Psoas muscle (tissue), 8 donors: ENCODE results near the gene GPATCH4. TPM values are rescaled to one million over a fixed set of nuclear protein-coding genes. Genes with fewer than 3 reads are reported as not detected.

Experiments
- ATAC-seq, 4 donors: fragments of 200-7000 bp; cut with Tn5 transposase; one replicate each; pipeline ENCODE4 v1.9.1; 2020; ENCODE audit warnings: moderate library complexity in 3 of 4, mild to moderate bottlenecking in 2 of 4
- DNase-seq, 2 donors: peaks; one replicate each; pipeline ENCODE4 v3.0.0-alpha.2; 2020
- H3K27ac ChIP-seq: fragments of 200-600 bp; one replicate; pipeline ENCODE4 v1.8.0; 2022
- H3K27me3 ChIP-seq, 3 donors: fragments of 200-600 bp in 1 of 3; one replicate each; pipeline versions ENCODE4 v1.6.1 to v1.8.0; 2013 to 2022; ENCODE audit warnings: low read length in 2 of 3, mild to moderate bottlenecking in 2 of 3, moderate library complexity in 1 of 3; ENCODE audit not compliant: insufficient read depth in 3 of 3
- H3K36me3 ChIP-seq, 2 donors: fragments of 200-600 bp in 1 of 2; one replicate each; pipeline versions ENCODE4 v1.6.1 to v1.8.0; 2013 to 2022; ENCODE audit warnings: low read depth in 1 of 2, mild to moderate bottlenecking in 1 of 2, moderate library complexity in 1 of 2; ENCODE audit not compliant: insufficient read depth in 1 of 2
- H3K4me1 ChIP-seq: fragments of 200-600 bp; one replicate; pipeline ENCODE4 v1.8.0; 2022
- H3K4me3 ChIP-seq: fragments of 200-600 bp; one replicate; pipeline ENCODE4 v1.8.0; 2022; ENCODE audit warnings: mild to moderate bottlenecking
- H3K9me3 ChIP-seq: fragments of 200-600 bp; one replicate; pipeline ENCODE4 v1.8.0; 2022
- CTCF ChIP-seq: fragments of 200-600 bp; IDR thresholded peaks from one replicate; pipeline ENCODE4 v1.8.0; 2022; ENCODE audit warnings: antibody characterized with exemption
- WGBS, 3 donors: extraction: QIAGEN DNeasy Blood & Tissue Kit; methylation state at CpG; one replicate each; pipeline versions ENCODE4 v1.1.6 to v1.1.7; 2013; 5-methylcytosine and 5-hydroxymethylcytosine counted together
- intact Hi-C, 2 donors: fragments of 100-400 bp; cut with DNase I; formaldehyde crosslinking; loops; one replicate each; pipeline versions ENCODE4 v1.11.0 to v1.14.2; 2022
- polyA plus RNA-seq, 3 donors: library from polyadenylated mRNA; stranded (reverse); fragments of 200-250 nt; gene quantifications; one replicate each; pipeline ENCODE4 v1.2.3, GENCODE V29; 2013
- total RNA-seq, 4 donors: library from RNA; stranded (reverse); fragmentation: NEBNext Ultra II Directional in 2 of 4; extraction: Animal tissue kit (Norgen Biotek cat#: 25700) in 2 of 4; gene quantifications; one replicate each; pipeline versions ENCODE4 v1.2.1 to v1.2.4, GENCODE V29; 2021 to 2023
- donor health status: healthy with polysubstance abuse.
- donor health status: DM: no; HTN: no; CAD: no; lungs with moderate emphysema.
- donor health status: Bipolar disorder and iron deficiency.
- donor health status: healthy.
- donor health status: DM: yes; HTN: yes; CAD: no.
- donor health status: DM: no; HTN: no; CAD: no.
- donor health status: DM: no; HTN: no; CAD: no.
- donor health status: DM: yes; HTN: yes; CAD: no.

The GPATCH4 gene
- total and polyA plus RNA-seq, 7 donors = 30.6 to 110 (median 73.4) TPM

- no peaks in the 10 kb centered on the region for H3K9me3 ChIP-seq
- WGBS, 3 donors = 73 to 79% (median 78%) methylated on average over 5 of the region's 5 CpGs
- H3K36me3 ChIP-seq = no peaks in the 10 kb centered on the region
- no peak overlapping the region for H3K4me3 ChIP-seq
- H3K27me3 ChIP-seq = no peaks in the 10 kb centered on the region
- DNase-seq = no peak
- no peak for TF ChIP-seq CTCF
- intact Hi-C loops = no loop called here
- H3K27ac ChIP-seq = no peak overlapping the region
- ATAC-seq = no peak
- H3K4me1 ChIP-seq = peaks cover 6% of the 10 kb centered on the region
These were observed 40.6 kb downstream of the GPATCH4 start for GRCh38 chr1:156560585-156561163.

GRCh38 chr1:156559797-156560385, 41.4 kb downstream of the GPATCH4 start:
- Histone ChIP-seq H3K4me3 (no peak overlapping the region), H3K27ac (no peak overlapping the region), H3K4me1 (peaks cover 6% of the 10 kb centered on the region), H3K27me3 (no peaks in the 10 kb centered on the region), H3K36me3 (no peaks in the 10 kb centered on the region), H3K9me3 (no peaks in the 10 kb centered on the region)
- no peak for TF ChIP-seq CTCF
- 80 to 89% (median 88%) methylated on average over 5 of the region's 5 CpGs for WGBS, 3 donors
- intact Hi-C loops = no loop called here
- ATAC-seq (no peak), DNase-seq (no peak)

- peaks cover 6% of the 10 kb centered on the region for H3K4me1 ChIP-seq
- ATAC-seq = no peak
- WGBS, 3 donors = 78 to 89% (median 88%) methylated on average over 7 of the region's 8 CpGs
These were observed 42.0 kb downstream of the GPATCH4 start for GRCh38 chr1:156559086-156559796.

GRCh38 chr1:156556354-156556753, 44.9 kb downstream of the GPATCH4 start:
- Histone ChIP-seq H3K4me1 (peaks cover 6% of the 10 kb centered on the region), H3K27ac (no peak overlapping the region), H3K27me3 (no peaks in the 10 kb centered on the region), H3K4me3 (no peak overlapping the region), H3K36me3 (no peaks in the 10 kb centered on the region), H3K9me3 (no peaks in the 10 kb centered on the region)
- 57 to 69% (median 59%) methylated on average over 9 of the region's 9 CpGs for WGBS, 3 donors
- ATAC-seq (peak; percentile 69 to 89 (median 82)), DNase-seq (no peak)
- TF ChIP-seq CTCF = no peak
- intact Hi-C loops = no loop called here

More at GRCh38 chr1:156559086-156559796, 42.0 kb downstream of the GPATCH4 start:
- DNase-seq = no peak
- Histone ChIP-seq H3K9me3 (no peaks in the 10 kb centered on the region), H3K27ac (no peak overlapping the region), H3K36me3 (no peaks in the 10 kb centered on the region), H3K4me3 (no peak overlapping the region), H3K27me3 (no peaks in the 10 kb centered on the region)
- intact Hi-C loops = no loop called here
- no peak for TF ChIP-seq CTCF
